Suprapubic skin (tissue), 4 donors: ENCODE results near the gene TRIM47. TPM values are rescaled to one million over a fixed set of nuclear protein-coding genes. Genes with fewer than 3 reads are reported as not detected.

Experiments
- DNase-seq, 2 donors: peaks; one replicate each; pipeline ENCODE4 v3.0.0-alpha.2; 2019; ENCODE audit warnings: low spot score in 2 of 2
- H3K27ac ChIP-seq: fragments of 200-600 bp; sonication (generic); one replicate; pipeline ENCODE4 v1.5.1; 2019
- H3K27me3 ChIP-seq: fragments of 200-600 bp; sonication (generic); one replicate; pipeline ENCODE4 v1.5.1; 2019
- H3K36me3 ChIP-seq: fragments of 200-600 bp; sonication (generic); one replicate; pipeline ENCODE4 v1.5.1; 2019
- H3K4me1 ChIP-seq: fragments of 200-600 bp; sonication (generic); one replicate; pipeline ENCODE4 v1.5.1; 2019
- H3K4me3 ChIP-seq: fragments of 200-600 bp; sonication (generic); one replicate; pipeline ENCODE4 v1.5.1; 2019; ENCODE audit warnings: mild to moderate bottlenecking
- H3K9me3 ChIP-seq: fragments of 200-600 bp; sonication (generic); one replicate; pipeline ENCODE4 v1.5.1; 2019
- EP300 ChIP-seq: sonication (generic); formaldehyde crosslinking; IDR thresholded peaks from one replicate; pipeline ENCODE4 v1.6.1; 2017; ENCODE audit warnings: antibody characterized with exemption
- POLR2A ChIP-seq, 2 donors: fragments of 450-650 bp; IDR thresholded peaks; one replicate each; pipeline ENCODE4 v1.6.1; 2017; ENCODE audit warnings: antibody characterized with exemption in 2 of 2, mild to moderate bottlenecking in 2 of 2, moderate library complexity in 2 of 2
- POLR2AphosphoS5 ChIP-seq, 3 donors: sonication (generic); formaldehyde crosslinking; IDR thresholded peaks; one replicate each; pipeline ENCODE4 v1.6.1; 2017; ENCODE audit warnings: antibody characterized with exemption in 3 of 3
- WGBS: methylation state at CpG from one replicate; pipeline ENCODE4 v1.1.5; 2018; 5-methylcytosine and 5-hydroxymethylcytosine counted together
- total RNA-seq, 4 donors: library from RNA; depleted of rRNA; stranded (reverse); fragments of >200 nt; gene quantifications; one replicate each; pipeline ENCODE4 v1.1.0, GENCODE V29; 2016
- TF ChIP-seq, protein P1 (sequence below), 2 donors: fragments of 200-600 bp in 1 of 2; fragments of 450-650 bp in 1 of 2; sonication (generic) in 1 of 2; IDR thresholded peaks; one replicate each; pipeline ENCODE4 v1.5.1; 2016 to 2019; ENCODE audit warnings: antibody characterized with exemption in 2 of 2, mild to moderate bottlenecking in 1 of 2, moderate library complexity in 1 of 2

TRIM47 gene
- total RNA-seq, 4 donors from 2014 or later, result 22.8 to 43.1 (median 27.7) TPM

- H3K36me3 ChIP-seq, result peaks cover 32% of the 10 kb centered on the region
- no peaks in the 10 kb centered on the region for H3K27me3 ChIP-seq
- TF ChIP-seq EP300 (no peak), POLR2A (IDR thresholded peaks at IDR 0.05) (no peak), POLR2AphosphoS5 (IDR thresholded peaks at IDR 0.05) (no peak)
- TF ChIP-seq, protein P1, sequence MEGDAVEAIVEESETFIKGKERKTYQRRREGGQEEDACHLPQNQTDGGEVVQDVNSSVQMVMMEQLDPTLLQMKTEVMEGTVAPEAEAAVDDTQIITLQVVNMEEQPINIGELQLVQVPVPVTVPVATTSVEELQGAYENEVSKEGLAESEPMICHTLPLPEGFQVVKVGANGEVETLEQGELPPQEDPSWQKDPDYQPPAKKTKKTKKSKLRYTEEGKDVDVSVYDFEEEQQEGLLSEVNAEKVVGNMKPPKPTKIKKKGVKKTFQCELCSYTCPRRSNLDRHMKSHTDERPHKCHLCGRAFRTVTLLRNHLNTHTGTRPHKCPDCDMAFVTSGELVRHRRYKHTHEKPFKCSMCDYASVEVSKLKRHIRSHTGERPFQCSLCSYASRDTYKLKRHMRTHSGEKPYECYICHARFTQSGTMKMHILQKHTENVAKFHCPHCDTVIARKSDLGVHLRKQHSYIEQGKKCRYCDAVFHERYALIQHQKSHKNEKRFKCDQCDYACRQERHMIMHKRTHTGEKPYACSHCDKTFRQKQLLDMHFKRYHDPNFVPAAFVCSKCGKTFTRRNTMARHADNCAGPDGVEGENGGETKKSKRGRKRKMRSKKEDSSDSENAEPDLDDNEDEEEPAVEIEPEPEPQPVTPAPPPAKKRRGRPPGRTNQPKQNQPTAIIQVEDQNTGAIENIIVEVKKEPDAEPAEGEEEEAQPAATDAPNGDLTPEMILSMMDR (IDR thresholded peaks at IDR 0.05), result no peak
- DNase-seq, result no peak
- no peaks in the 10 kb centered on the region for H3K9me3 ChIP-seq
- no peak overlapping the region for H3K4me3 ChIP-seq
- WGBS, result 90% methylated on average over 19 of the region's 22 CpGs
- H3K4me1 ChIP-seq, result peaks cover 8% of the 10 kb centered on the region
- H3K27ac ChIP-seq, result no peak overlapping the region
Observed at GRCh38 chr17:75919611-75920010, 41.2 kb upstream of the TRIM47 start.

DNA sequence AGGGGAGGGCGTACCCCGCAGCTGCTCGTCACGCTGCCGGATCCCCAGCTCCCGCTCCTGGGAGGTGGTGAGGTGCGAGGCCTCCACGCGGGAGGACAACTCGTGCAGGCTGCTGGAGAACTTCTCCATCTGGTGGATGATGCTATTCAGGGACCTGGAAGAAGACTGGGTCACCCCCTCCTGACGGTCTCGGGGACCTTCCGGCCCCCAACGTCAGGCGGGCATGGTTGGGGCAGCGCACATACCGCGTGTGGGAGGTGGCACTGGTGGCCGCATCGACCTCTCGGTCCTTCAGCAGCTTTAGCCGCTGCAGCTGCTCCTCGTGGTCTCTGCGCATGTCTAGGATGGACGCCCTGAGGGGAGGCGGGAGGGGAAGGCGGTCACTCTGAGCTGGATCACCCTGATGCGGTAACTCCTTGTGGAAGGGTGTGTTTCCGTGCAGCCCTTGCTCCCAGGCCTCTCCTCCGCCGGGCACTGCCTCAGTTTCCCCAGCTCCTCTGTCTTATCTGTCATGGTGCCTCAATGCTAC lies 39.6 kb upstream of the TRIM47 start:
- no peak for TF ChIP-seq EP300
- TF ChIP-seq, protein P1 (IDR thresholded peaks at IDR 0.05), result no peak
- TF ChIP-seq POLR2A (IDR thresholded peaks at IDR 0.05), result no peak
- TF ChIP-seq POLR2AphosphoS5 (IDR thresholded peaks at IDR 0.05), result no peak
- Histone ChIP-seq H3K27ac (no peak overlapping the region), H3K36me3 (peaks cover 41% of the 10 kb centered on the region), H3K4me1 (peaks cover under 1% of the 10 kb centered on the region), H3K9me3 (no peaks in the 10 kb centered on the region), H3K4me3 (no peak overlapping the region), H3K27me3 (no peaks in the 10 kb centered on the region)
- DNase-seq, result no peak
- 98% methylated on average over 11 of the region's 31 CpGs for WGBS

DNA sequence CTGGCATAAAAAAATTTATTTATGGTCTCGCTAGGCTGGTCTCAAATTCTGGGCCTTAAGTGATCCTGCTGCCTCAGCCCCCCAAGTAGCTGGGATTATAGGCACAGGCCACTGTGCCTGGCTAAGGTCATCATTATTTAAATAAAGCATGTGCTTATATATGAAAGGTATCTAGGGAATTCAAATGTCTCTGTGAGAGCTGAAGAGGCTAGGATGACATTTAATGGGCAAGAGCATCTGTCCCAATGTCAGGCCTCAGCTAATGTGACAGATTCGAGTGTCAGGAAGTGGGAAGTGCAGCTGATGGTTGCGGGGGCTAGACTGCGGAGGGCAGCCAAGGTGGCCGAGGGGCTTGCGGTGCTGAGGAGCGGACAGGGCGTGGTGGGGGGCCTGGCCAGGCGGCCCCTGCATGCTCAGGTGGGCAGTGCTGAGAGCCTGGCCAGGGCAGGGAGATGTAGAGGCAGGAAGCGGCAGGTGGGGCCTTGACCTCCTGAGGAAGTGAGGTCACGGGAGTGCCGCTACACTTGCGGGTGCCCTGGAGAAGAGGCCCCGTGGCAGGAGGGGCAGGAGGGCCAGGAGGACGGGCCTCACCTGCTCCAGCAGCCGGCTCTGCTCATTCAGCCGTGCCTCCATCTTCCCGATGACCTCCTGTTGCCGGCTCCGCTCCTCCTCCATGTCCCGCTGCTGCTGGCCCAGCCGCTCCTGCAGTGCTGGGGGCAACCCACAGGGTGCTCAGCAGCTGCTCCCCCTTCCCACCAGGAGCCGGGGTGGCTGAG lies 38.9 kb upstream of the TRIM47 start:
- TF ChIP-seq, protein P1 (IDR thresholded peaks at IDR 0.05), result no peak
- TF ChIP-seq POLR2AphosphoS5 (IDR thresholded peaks at IDR 0.05), result no peak
- no peak for TF ChIP-seq POLR2A (IDR thresholded peaks at IDR 0.05)
- TF ChIP-seq EP300, result no peak
- Histone ChIP-seq H3K9me3 (no peaks in the 10 kb centered on the region), H3K36me3 (peaks cover 34% of the 10 kb centered on the region), H3K27ac (no peak overlapping the region), H3K4me1 (no peaks in the 10 kb centered on the region), H3K4me3 (no peak overlapping the region), H3K27me3 (no peaks in the 10 kb centered on the region)
- WGBS, result 94% methylated on average over 19 of the region's 23 CpGs
- DNase-seq, result no peak

DNA sequence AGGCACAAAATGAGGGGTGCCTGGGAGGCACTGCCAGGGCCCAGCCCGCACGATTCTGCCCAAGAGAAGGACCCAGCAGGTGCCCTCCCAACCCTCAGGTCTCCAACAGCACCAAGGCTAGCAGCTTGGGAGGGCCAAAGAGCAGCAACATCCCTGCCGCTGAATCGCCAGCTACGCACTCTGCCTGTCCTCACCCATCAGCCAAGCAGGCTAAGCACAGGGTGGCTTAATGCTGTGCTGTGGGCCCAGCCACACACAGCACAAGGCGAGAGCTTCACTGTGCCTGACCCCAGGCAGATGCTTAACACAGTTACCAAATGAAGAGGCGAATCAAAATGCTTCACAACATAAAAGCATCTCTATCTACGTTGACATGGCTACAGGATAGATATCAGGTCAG lies 36.9 kb upstream of the TRIM47 start:
- Histone ChIP-seq H3K4me3 (no peak overlapping the region), H3K27me3 (no peaks in the 10 kb centered on the region), H3K36me3 (peaks cover 29% of the 10 kb centered on the region), H3K4me1 (peaks cover 11% of the 10 kb centered on the region), H3K27ac (no peak overlapping the region), H3K9me3 (no peaks in the 10 kb centered on the region)
- TF ChIP-seq EP300 (no peak), POLR2A (IDR thresholded peaks at IDR 0.05) (no peak), POLR2AphosphoS5 (IDR thresholded peaks at IDR 0.05) (no peak)
- TF ChIP-seq, protein P1 (IDR thresholded peaks at IDR 0.05), result no peak
- WGBS, result 91% methylated on average over 8 of the region's 8 CpGs
- no peak for DNase-seq

GRCh38 chr17:75914643-75915267 lies 36.4 kb upstream of the TRIM47 start:
- H3K27ac ChIP-seq, result no peak overlapping the region
- DNase-seq, result no peak
- TF ChIP-seq, protein P1 (IDR thresholded peaks at IDR 0.05), result no peak
- TF ChIP-seq EP300 (no peak), POLR2A (IDR thresholded peaks at IDR 0.05) (no peak), POLR2AphosphoS5 (IDR thresholded peaks at IDR 0.05) (no peak)
- H3K4me3 ChIP-seq, result no peak overlapping the region
- 84% methylated on average over 29 of the region's 34 CpGs for WGBS
- no peaks in the 10 kb centered on the region for H3K9me3 ChIP-seq
- peaks cover 25% of the 10 kb centered on the region for H3K36me3 ChIP-seq
- H3K27me3 ChIP-seq, result no peaks in the 10 kb centered on the region
- peaks cover 16% of the 10 kb centered on the region for H3K4me1 ChIP-seq
